Measurements from ENCODE around the gene CDK14.

DNA sequence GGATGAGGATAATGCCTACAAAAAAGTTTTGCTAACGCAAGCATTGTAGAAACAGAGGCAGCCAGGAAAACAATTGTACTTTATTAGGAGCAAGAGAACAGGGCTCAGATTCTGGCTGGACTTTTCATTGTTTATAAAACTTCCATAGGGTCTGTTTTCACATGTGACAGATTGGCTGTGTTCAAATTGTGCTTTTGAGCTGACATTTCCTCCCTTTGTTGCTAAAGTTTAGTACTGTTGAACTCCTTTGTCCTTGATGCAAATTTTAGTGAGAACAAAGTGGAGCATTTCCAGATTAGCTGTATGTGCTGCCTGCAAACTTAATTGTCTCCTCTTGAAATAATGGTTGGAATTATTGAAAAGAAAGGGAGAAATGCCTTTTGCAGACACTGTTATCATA, 447.1 kb downstream of the CDK14 start:
- TF ChIP-seq CTCF (IDR thresholded peaks at IDR 0.05; ENCODE audit: low read length) (no peak), EZH2 (IDR thresholded peaks at IDR 0.05; ENCODE audit: borderline replicate concordance, low read length) (no peak)
